SK-N-SH (cell line): ENCODE data around the gene WWOX. TPM values are rescaled to one million over a fixed set of nuclear protein-coding genes. Genes with fewer than 3 reads are reported as not detected.

Source experiments
- CTCF ChIA-PET: fragments of 300-600, 350-600 bp; formaldehyde crosslinking; extraction: SDS; loops from one replicate; lab custom pipeline; 2021; lab: Yijun Ruan, JAX
- POLR2A ChIA-PET: fragments of 350-600 bp; sonication (Branson Sonifier 250); formaldehyde crosslinking; extraction: SDS; loops from one replicate; lab custom pipeline; 2020; ENCODE audit warnings: antibody characterized with exemption, inconsistent platforms; lab: Yijun Ruan, JAX
- DNase-seq: peaks from one replicate; pipeline ENCODE4 v3.0.0; 2012
- H2AFZ ChIP-seq: fragments of 200-600 bp; sonication (generic); 2 replicates; pipeline ENCODE4 v1.8.1; 2016; ENCODE audit warnings: antibody characterized with exemption, mild to moderate bottlenecking, low read depth
- H3F3A ChIP-seq: fragments of 200-600 bp; sonication (generic); replicated peaks from 2 replicates; pipeline ENCODE3; 2016; ENCODE audit warnings: antibody characterized with exemption, mild to moderate bottlenecking; ENCODE audit not compliant: insufficient read depth
- H3K27ac ChIP-seq, 2 experiments: fragments of 200-500 bp in 1 of 2; fragments of 200-600 bp in 1 of 2; sonication (Bioruptor generic) in 1 of 2; sonication (generic), shearing (Covaris generic) in 1 of 2; 2 replicates each; pipeline versions ENCODE4 v1.5.1 to v1.6.1; 2014 to 2016; ENCODE audit warnings: low read depth in 2 of 2, inconsistent platforms in 1 of 2, low read length in 1 of 2, mild to moderate bottlenecking in 1 of 2, mixed read lengths in 1 of 2
- H3K27me3 ChIP-seq: fragments of 200-600 bp; sonication (generic), shearing (Covaris generic); 2 replicates; pipeline ENCODE4 v1.6.1; 2016; ENCODE audit warnings: mixed run types; ENCODE audit not compliant: insufficient read depth
- H3K36me3 ChIP-seq, 2 experiments: fragments of 200-500 bp in 1 of 2; fragments of 200-600 bp in 1 of 2; sonication (Bioruptor generic) in 1 of 2; sonication (generic) in 1 of 2; replicated peaks in 1 of 2; 2 replicates each; pipeline versions ENCODE3 to v1.5.1; 2014 to 2016; ENCODE audit warnings: low read length in 1 of 2, mild to moderate bottlenecking in 1 of 2; ENCODE audit not compliant: insufficient read depth in 2 of 2, control insufficient read depth in 1 of 2
- H3K4me1 ChIP-seq, 2 experiments: fragments of 200-500 bp in 1 of 2; fragments of 200-600 bp in 1 of 2; sonication (Bioruptor generic) in 1 of 2; sonication (generic), shearing (Covaris generic) in 1 of 2; 2 replicates each; pipeline versions ENCODE4 v1.5.1 to v1.6.1; 2014 to 2016; ENCODE audit warnings: low read depth in 1 of 2, low read length in 1 of 2, mixed run types in 1 of 2; ENCODE audit not compliant: insufficient read depth in 2 of 2, control insufficient read depth in 1 of 2
- H3K4me2 ChIP-seq: fragments of 200-600 bp; sonication (generic), shearing (Covaris generic); 2 replicates; pipeline ENCODE4 v1.6.1; 2017; ENCODE audit warnings: mixed run types
- H3K4me3 ChIP-seq, 2 experiments: fragments of 200-500 bp in 1 of 2; fragments of 200-600 bp in 1 of 2; sonication (Bioruptor generic) in 1 of 2; sonication (generic), shearing (Covaris generic) in 1 of 2; 2 replicates each; pipeline versions ENCODE4 v1.5.1 to v1.8.1; 2014 to 2016; ENCODE audit warnings: low read depth in 2 of 2, inconsistent platforms in 1 of 2, low read length in 1 of 2, mild to moderate bottlenecking in 1 of 2, mixed read lengths in 1 of 2, moderate library complexity in 1 of 2
- H3K79me2 ChIP-seq: fragments of 200-600 bp; sonication (generic); 2 replicates; pipeline ENCODE4 v1.8.1; 2017; ENCODE audit warnings: mild to moderate bottlenecking; ENCODE audit not compliant: insufficient read depth
- H3K9ac ChIP-seq: fragments of 200-600 bp; sonication (generic); 2 replicates; pipeline ENCODE4 v1.6.1; 2017; ENCODE audit warnings: mixed run types
- H3K9me2 ChIP-seq: fragments of 200-600 bp; sonication (generic); 2 replicates; pipeline ENCODE4 v1.6.1; 2017; ENCODE audit warnings: mixed run types
- H3K9me3 ChIP-seq: fragments of 200-600 bp; sonication (generic); 2 replicates; pipeline ENCODE4 v1.6.1; 2017; ENCODE audit warnings: mixed run types, mild to moderate bottlenecking, moderate library complexity
- H4K20me1 ChIP-seq: fragments of 200-600 bp; sonication (generic); 2 replicates; pipeline ENCODE4 v1.6.1; 2017; ENCODE audit warnings: mild to moderate bottlenecking, mixed run types; ENCODE audit not compliant: insufficient read depth
- CHD2 ChIP-seq: fragments of 150-350 bp; IDR thresholded peaks from 2 replicates; pipeline ENCODE4 v1.6.1; 2018; ENCODE audit warnings: low read length; ENCODE audit not compliant: partially characterized antibody
- CTCF ChIP-seq: fragments of 200-600 bp; sonication (generic); IDR thresholded peaks from 2 replicates; pipeline ENCODE4 v1.6.1; 2017; ENCODE audit warnings: antibody characterized with exemption, mild to moderate bottlenecking, moderate library complexity
- EP300 ChIP-seq, 2 experiments: IDR thresholded peaks; 2 replicates each; pipeline versions ENCODE4 v1.4.0 to v1.6.1; 2012; ENCODE audit warnings: borderline replicate concordance in 1 of 2, low read depth in 1 of 2, low read length in 1 of 2
- EZH2phosphoT487 ChIP-seq: fragments of 200-600 bp; sonication (generic); IDR thresholded peaks from 2 replicates; pipeline ENCODE4 v1.6.1; 2017; ENCODE audit warnings: low read depth, mixed run types, mild to moderate bottlenecking, antibody characterized with exemption, moderate library complexity, borderline replicate concordance
- FOXJ3 ChIP-seq: sonication (generic); formaldehyde crosslinking; IDR thresholded peaks from 2 replicates; pipeline ENCODE4 v1.5.1; 2020; ENCODE audit warnings: mild to moderate bottlenecking, missing genetic modification reagents
- MXI1 ChIP-seq: IDR thresholded peaks from 2 replicates; pipeline ENCODE4 v1.6.1; 2012; ENCODE audit warnings: mild to moderate bottlenecking, low read depth, low read length, improper control_type of control experiment
- NFIC ChIP-seq: IDR thresholded peaks from 2 replicates; pipeline ENCODE4 v1.4.0; 2012; ENCODE audit warnings: borderline replicate concordance
- PBX3 ChIP-seq: IDR thresholded peaks from 2 replicates; pipeline ENCODE4; 2012
- POLR2AphosphoS5 ChIP-seq: IDR thresholded peaks from 2 replicates; pipeline ENCODE4 v1.6.1; 2012; ENCODE audit warnings: low read depth, low read length
- RAD21 ChIP-seq: IDR thresholded peaks from 2 replicates; pipeline ENCODE4 v1.6.1; 2012; ENCODE audit warnings: mild to moderate bottlenecking, low read length
- RCOR1 ChIP-seq: fragments of 150-350 bp; IDR thresholded peaks from 2 replicates; pipeline ENCODE4 v1.6.1; 2017; ENCODE audit warnings: antibody characterized with exemption, low read length
- REST ChIP-seq: IDR thresholded peaks from 2 replicates; pipeline ENCODE4 v1.6.1; 2012; ENCODE audit warnings: mild to moderate bottlenecking, low read depth, low read length, moderate library complexity
- RFX5 ChIP-seq: IDR thresholded peaks from 2 replicates; pipeline ENCODE4 v1.6.1; 2012; ENCODE audit warnings: mild to moderate bottlenecking, improper control_type of control experiment, low read length
- RXRA ChIP-seq: IDR thresholded peaks from 2 replicates; pipeline ENCODE4 v1.4.0; 2012; ENCODE audit warnings: low read depth, mild to moderate bottlenecking, borderline replicate concordance
- USF1 ChIP-seq: IDR thresholded peaks from 2 replicates; pipeline ENCODE4 v1.4.0; 2012; ENCODE audit warnings: low read depth, borderline replicate concordance
- YY1 ChIP-seq: IDR thresholded peaks from 2 replicates; pipeline ENCODE4 v1.4.0; 2012; ENCODE audit warnings: low read depth, mild to moderate bottlenecking
- WGBS: methylation state at CpG from one replicate; pipeline ENCODE4 v1.1.6; 2017; ENCODE audit warnings: low lambda C conversion rate; 5-methylcytosine and 5-hydroxymethylcytosine counted together
- polyA plus RNA-seq, 3 experiments: library from polyadenylated mRNA; depleted of rRNA; stranded (reverse); fragments of >200 nt; gene quantifications; 2 replicates each; pipeline ENCODE4 v1.2.3, GENCODE V29; 2012

Gene WWOX
- polyA plus RNA-seq, 1 of the 3 experiments (the other 2 are of a cell fraction): 10.8 TPM

GRCh38 chr16:79250502-79251098 lies 1151.1 kb downstream of the WWOX start:
- no peak for TF ChIP-seq RCOR1
- no peak for TF ChIP-seq EZH2phosphoT487
- no peak for TF ChIP-seq CHD2
- TF ChIP-seq RXRA: no peak
- no peak for TF ChIP-seq NFIC
- TF ChIP-seq CTCF: no peak
- no peak for TF ChIP-seq FOXJ3
- no peak for TF ChIP-seq RFX5
- TF ChIP-seq YY1: no peak
- TF ChIP-seq MXI1: no peak
- no peak for TF ChIP-seq PBX3
- TF ChIP-seq USF1: no peak
- TF ChIP-seq RAD21: no peak
- no peak for TF ChIP-seq REST
- TF ChIP-seq POLR2AphosphoS5: no peak
- TF ChIP-seq EP300 (IDR thresholded peaks at IDR 0.05; ENCODE audit: borderline replicate concordance in 1 of 2, low read depth in 1 of 2, low read length in 1 of 2): no peak

More at GRCh38 chr16:79250502-79251098, 1151.1 kb downstream of the WWOX start:
- Histone ChIP-seq H3K9me3 (no peaks in the 10 kb centered on the region), H3F3A (no peaks in the 10 kb centered on the region), H2AFZ (no peak overlapping the region), H3K27me3 (no peaks in the 10 kb centered on the region), H3K4me3 (no peak overlapping the region), H4K20me1 (no peaks in the 10 kb centered on the region), H3K27ac (no peak overlapping the region), H3K79me2 (no peaks in the 10 kb centered on the region), H3K36me3 (no peaks in the 10 kb centered on the region), H3K4me1 (peaks cover 0 to 13% of the 10 kb centered on the region in 2 experiments; a peak in 2 of 4 replicates), H3K9me2 (no peaks in the 10 kb centered on the region), H3K4me2 (no peak overlapping the region), H3K9ac (no peak overlapping the region)
- WGBS: 36% methylated on average over 8 of the region's 8 CpGs
- CTCF ChIA-PET: interaction anchor here (0.5 kb wide), 1 partner anchor 255 kb away, joined by 3 read pairs; no protein-coding TSS in a partner anchor
- DNase-seq: no peak
- POLR2A ChIA-PET: no interaction called here
